ENCODE data around the gene G6PD.

G6PD gene

DNA sequence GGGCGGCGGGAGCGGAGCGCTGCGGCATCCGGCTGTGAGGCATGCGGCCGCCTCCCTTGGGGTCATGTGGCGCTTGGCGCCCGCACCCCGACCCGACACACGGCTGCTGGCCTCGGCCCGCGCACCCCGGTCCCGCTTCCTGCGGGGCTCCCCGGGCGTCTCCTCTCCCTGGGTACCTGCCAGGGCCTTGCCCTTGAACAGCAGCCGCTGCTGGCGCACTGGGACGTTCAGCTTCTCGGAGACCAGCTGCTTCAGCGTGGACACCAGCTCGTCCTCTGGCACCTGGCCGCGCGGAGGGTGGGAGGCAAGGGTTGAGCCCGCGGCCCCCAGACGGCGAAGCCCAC is 60.6 kb downstream of the G6PD start:
- DNase-seq: peak; percentile 20

- no peak for DNase-seq
These were observed 61.2 kb downstream of the G6PD start for GRCh38 chrX:154485150-154486051.

DNA sequence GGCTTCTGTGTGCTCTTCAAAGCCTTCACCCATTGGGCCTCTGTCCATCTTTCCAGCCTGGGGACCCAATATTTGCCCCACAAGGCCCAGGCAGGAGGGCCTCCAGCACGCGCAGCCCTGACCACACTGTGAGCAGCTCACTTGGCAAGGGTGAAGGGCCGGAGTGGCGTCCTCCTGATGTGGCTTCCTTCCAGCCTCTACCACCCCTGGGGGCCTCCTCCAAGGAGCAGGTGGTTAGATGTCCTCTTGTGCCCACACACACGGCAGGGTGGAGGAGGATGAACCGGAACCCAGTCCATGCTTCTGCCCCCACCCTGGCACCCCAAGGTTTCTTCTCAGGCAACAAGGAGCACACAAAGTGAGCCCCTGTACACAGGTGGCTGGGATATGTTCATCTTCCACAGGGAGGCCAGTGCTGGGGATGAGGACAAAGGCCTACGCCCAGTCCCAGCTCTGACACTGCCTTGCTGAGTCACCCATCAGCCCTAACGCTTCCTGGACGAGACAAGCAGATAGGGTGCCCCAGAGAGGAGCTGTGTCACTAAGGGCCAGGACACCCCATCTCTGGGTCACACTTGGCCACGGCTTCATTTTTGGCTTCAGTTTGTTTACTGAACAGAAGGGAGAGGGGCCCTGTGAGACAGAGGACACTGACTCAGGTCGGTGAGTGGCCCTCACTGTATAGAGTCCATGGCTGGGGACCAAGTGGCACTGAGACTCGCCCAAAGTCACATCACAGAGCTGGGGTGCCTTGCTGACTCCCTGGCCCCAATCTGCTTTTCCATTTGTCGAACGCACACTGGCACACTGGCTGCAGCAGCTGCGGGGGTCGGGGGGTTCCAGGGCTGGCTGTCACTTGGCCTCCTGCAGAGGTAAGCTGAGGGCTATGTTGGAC is 62.1 kb downstream of the G6PD start:
- DNase-seq: no peak

DNA sequence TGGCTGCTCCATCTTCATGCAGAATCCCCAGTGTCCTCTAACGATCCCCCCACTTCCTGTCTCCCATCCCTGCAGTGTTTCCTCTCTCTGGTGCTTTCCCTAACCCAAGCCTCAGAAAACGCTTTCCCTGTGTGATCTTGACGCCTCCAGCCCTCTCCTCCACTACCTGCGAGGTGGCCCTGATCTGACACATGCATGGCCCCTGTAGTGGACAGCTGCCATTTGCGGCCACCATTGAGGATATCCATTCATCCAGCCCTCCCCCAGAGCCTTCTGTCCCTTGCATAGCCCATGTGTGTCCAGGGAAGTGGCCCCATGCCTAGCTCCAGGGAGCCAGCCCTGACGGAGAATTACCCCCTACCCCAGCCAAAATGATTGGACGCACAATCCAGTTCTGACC is 63.3 kb downstream of the G6PD start:
- DNase-seq: no peak

DNA sequence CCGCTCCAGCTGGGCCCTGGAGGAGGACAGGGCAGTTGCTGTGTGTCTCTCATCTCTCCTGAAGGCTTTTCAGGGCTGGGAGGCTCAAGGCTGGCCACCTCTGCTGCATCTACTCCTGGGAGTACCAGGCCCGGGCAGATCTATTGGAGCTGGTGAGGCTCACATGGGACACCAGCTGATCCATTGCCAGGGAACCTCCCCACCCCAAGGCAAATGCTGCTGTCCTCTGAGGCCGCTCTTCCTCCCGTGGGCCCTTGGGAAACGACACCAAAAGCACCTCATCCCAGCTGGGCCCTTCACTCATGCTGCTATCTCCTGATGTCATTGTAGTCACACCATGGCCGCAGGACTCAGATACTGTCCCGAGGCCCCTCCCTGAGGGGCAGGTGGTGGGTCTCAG is 63.9 kb downstream of the G6PD start:
- DNase-seq: no peak

GRCh38 chrX:154481911-154482601 is 64.6 kb downstream of the G6PD start:
- no peak for DNase-seq
